GM12801 (cell line): ENCODE measurements around the gene CCL7.

Experiments
- TF ChIP-seq, protein P1 (sequence below): IDR thresholded peaks from one replicate; pipeline ENCODE4 v1.5.1; 2011; ENCODE audit warnings: control low read depth; ENCODE audit not compliant: insufficient read length; ENCODE audit errors: extremely low read depth

CCL7 gene

DNA sequence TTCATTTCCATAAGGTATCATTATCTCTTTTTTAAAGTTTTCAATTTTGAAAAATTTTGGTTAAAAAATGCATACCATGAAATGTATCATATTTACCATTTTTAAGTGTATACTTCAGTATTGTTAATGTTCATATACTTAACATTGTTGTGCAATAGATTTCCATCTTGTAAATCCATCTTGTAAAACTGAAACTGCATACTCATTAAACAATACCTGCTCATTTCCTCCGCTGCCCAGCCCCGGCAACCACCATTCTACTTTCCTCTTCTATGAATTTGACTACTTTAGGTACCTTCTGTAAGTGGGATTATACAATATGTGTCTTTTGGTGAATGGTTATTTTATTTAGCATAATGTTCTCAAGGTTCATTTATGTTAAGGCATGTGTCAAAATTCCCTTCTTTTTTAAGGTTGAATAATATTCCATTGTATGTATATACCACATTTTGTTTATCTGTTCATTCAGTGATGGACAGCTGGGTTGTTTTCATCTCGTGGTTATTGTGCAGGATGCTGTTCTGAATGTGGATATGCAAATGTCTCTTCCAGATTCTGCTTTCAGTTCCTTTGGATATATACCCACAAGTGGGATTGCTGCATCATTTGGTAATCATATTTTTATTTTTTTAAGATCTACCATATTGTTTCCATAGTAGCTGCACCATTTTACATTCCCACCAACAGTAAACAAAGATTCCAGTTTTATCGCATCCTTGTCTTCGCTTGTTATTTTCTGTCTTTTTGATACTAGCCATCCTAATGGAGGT, 8.3 kb upstream of the CCL7 start:
- TF ChIP-seq, protein P1, sequence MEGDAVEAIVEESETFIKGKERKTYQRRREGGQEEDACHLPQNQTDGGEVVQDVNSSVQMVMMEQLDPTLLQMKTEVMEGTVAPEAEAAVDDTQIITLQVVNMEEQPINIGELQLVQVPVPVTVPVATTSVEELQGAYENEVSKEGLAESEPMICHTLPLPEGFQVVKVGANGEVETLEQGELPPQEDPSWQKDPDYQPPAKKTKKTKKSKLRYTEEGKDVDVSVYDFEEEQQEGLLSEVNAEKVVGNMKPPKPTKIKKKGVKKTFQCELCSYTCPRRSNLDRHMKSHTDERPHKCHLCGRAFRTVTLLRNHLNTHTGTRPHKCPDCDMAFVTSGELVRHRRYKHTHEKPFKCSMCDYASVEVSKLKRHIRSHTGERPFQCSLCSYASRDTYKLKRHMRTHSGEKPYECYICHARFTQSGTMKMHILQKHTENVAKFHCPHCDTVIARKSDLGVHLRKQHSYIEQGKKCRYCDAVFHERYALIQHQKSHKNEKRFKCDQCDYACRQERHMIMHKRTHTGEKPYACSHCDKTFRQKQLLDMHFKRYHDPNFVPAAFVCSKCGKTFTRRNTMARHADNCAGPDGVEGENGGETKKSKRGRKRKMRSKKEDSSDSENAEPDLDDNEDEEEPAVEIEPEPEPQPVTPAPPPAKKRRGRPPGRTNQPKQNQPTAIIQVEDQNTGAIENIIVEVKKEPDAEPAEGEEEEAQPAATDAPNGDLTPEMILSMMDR = no peak

DNA sequence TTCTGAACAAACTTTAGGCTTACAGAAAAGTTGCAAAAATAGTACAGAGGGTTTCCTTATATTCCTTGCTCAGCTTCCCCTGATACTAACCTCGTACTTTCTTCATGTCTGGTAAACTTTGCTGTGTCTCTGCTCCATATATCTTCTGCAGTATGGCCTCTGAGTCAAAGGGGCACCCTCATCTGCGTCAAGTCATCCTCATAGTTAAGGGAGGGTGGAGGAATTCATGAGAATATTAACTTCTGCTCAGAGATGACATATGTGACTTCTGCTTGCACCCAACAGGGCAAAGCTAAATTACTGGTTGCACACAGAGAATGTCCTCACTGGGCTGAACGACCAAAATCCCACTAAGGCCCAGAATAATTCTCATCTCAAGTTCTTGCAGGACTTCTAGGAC, 4.3 kb upstream of the CCL7 start:
- TF ChIP-seq, protein P1 = no peak

DNA sequence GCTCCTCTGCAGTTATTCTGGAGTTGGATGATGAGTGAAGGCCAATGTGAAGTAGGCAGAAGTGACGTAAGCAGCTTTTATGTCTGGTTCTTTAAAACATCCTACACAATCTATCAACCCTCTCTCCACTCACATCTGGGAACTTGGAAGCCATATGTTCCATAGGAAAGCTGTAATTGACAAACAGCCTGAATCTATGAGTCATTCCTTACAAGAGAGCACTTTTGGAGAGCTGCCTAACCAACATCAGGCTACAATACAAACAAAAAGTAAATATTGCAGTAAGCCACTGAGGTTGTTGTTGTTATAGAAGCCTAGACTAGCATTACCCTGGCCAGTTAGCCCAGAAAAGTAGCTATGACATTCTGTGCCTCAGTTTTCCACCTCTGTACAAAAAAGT, 5.9 kb downstream of the CCL7 start:
- TF ChIP-seq, protein P1 = no peak

DNA sequence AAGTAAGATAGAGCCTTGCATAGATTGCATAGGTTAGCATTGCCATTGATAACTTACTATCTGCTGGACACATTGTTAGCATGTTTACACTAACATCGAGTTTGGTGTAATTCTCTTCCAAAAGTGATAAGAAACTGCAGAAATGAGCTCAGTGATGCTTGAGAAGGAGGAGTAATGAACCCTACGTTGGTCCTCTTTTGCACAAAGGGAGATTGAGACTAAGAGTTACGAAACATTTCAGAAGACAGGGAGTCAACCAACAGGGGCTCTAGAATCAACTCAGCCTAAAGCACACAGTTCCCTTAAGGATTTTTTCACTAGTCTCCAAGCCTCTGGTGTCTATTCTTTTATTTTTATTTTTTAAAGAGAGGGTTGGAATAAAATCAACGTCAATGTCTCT, 6.8 kb downstream of the CCL7 start:
- TF ChIP-seq, protein P1 = no peak

DNA sequence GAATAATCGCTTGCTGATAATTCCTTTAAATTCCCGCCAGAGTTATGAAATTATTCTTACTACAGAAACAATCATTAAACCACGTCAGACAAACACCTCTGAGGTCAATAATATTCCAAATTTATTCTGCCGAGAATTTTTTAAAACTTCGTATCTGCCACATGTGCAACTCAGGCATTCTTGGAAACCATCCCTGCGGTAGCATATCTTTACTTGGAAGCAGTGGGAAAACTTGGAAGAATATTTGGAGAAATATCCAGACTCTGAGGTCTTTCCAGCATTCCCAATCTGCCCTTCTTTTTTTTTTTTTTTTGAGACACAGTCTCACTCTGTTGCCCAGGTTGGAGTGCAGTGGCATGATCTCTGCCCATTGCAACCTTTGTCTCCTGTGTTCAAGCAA, 13.6 kb downstream of the CCL7 start:
- TF ChIP-seq, protein P1 = no peak

DNA sequence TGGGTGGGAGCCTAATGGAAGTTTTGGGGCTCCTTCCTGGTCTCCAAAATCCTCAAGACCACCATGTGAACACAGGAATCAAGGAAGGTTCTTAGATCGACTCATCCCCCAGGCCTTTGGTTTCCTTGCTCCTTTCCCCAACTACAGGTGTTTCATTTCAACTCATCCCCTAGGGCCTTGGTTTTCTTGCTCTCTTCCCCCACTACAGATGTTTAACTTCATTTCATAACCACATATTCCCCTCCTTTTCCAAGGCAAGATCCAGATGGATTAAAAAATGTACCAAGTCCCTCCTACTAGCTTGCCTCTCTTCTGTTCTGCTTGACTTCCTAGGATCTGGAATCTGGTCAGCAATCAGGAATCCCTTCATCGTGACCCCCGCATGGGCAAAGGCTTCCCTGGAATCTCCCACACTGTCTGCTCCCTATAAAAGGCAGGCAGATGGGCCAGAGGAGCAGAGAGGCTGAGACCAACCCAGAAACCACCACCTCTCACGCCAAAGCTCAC, 15.3 kb downstream of the CCL7 start, which contains the start of gene CCL11:
CCL11 (plus strand) TSS at position 457 of the 507 bp plus-strand sequence. CDS start 67 bp downstream, outside the sequence.
- TF ChIP-seq, protein P1 = no peak

DNA sequence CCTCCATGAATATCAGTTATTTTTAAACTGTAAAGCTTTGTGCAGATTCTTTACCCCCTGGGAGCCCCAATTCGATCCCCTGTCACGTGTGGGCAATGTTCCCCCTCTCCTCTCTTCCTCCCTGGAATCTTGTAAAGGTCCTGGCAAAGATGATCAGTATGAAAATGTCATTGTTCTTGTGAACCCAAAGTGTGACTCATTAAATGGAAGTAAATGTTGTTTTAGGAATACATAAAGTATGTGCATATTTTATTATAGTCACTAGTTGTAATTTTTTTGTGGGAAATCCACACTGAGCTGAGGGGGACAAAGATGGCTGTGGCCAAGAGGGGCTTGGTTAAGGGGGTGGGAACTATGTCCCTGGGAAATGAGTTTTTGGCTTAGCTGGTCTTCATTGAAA, 17.9 kb downstream of the CCL7 start:
- TF ChIP-seq, protein P1 = no peak
